ENCODE measurements around the gene RAD51B.

GRCh38 chr14:68661226-68662225 is 841.9 kb downstream of the RAD51B start:
- TF ChIP-seq, protein P1, sequence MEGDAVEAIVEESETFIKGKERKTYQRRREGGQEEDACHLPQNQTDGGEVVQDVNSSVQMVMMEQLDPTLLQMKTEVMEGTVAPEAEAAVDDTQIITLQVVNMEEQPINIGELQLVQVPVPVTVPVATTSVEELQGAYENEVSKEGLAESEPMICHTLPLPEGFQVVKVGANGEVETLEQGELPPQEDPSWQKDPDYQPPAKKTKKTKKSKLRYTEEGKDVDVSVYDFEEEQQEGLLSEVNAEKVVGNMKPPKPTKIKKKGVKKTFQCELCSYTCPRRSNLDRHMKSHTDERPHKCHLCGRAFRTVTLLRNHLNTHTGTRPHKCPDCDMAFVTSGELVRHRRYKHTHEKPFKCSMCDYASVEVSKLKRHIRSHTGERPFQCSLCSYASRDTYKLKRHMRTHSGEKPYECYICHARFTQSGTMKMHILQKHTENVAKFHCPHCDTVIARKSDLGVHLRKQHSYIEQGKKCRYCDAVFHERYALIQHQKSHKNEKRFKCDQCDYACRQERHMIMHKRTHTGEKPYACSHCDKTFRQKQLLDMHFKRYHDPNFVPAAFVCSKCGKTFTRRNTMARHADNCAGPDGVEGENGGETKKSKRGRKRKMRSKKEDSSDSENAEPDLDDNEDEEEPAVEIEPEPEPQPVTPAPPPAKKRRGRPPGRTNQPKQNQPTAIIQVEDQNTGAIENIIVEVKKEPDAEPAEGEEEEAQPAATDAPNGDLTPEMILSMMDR (tag by site-specific recombination; IDR thresholded peaks at IDR 0.05) = no peak
- TF ChIP-seq FEZF1 (tag by site-specific recombination; IDR thresholded peaks at IDR 0.05) (no peak), ZNF513 (tag by site-specific recombination; IDR thresholded peaks at IDR 0.05) (no peak), TCF7L2 (IDR thresholded peaks at IDR 0.05; ENCODE audit: borderline replicate concordance, low read depth, low read length) (no peak), ZNF311 (tag by site-specific recombination; IDR thresholded peaks at IDR 0.05; ENCODE audit: borderline replicate concordance) (no peak), ZNF596 (tag by site-specific recombination; IDR thresholded peaks at IDR 0.05) (no peak), ZBTB20 (tag by site-specific recombination; IDR thresholded peaks at IDR 0.05) (no peak), KLF7 (tag by site-specific recombination; IDR thresholded peaks at IDR 0.05; ENCODE audit: borderline replicate concordance) (no peak), ZNF837 (tag by site-specific recombination; IDR thresholded peaks at IDR 0.05) (no peak), ZNF423 (tag by site-specific recombination; IDR thresholded peaks at IDR 0.05) (no peak), ZNF248 (tag by site-specific recombination; IDR thresholded peaks at IDR 0.05) (no peak)
- TF ChIP-seq, protein P2, sequence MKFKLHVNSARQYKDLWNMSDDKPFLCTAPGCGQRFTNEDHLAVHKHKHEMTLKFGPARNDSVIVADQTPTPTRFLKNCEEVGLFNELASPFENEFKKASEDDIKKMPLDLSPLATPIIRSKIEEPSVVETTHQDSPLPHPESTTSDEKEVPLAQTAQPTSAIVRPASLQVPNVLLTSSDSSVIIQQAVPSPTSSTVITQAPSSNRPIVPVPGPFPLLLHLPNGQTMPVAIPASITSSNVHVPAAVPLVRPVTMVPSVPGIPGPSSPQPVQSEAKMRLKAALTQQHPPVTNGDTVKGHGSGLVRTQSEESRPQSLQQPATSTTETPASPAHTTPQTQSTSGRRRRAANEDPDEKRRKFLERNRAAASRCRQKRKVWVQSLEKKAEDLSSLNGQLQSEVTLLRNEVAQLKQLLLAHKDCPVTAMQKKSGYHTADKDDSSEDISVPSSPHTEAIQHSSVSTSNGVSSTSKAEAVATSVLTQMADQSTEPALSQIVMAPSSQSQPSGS (tag by site-specific recombination; IDR thresholded peaks at IDR 0.05; ENCODE audit: low read depth) = no peak
- TF ChIP-seq, protein P3, sequence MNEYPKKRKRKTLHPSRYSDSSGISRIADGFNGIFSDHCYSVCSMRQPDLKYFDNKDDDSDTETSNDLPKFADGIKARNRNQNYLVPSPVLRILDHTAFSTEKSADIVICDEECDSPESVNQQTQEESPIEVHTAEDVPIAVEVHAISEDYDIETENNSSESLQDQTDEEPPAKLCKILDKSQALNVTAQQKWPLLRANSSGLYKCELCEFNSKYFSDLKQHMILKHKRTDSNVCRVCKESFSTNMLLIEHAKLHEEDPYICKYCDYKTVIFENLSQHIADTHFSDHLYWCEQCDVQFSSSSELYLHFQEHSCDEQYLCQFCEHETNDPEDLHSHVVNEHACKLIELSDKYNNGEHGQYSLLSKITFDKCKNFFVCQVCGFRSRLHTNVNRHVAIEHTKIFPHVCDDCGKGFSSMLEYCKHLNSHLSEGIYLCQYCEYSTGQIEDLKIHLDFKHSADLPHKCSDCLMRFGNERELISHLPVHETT (tag by site-specific recombination; IDR thresholded peaks at IDR 0.05) = no peak

Measured in HEK293 (cell line).